HEK293 (cell line): ENCODE data around the gene RORC.
A peak's percentile ranks its signal among the peaks of the same experiment; 100 is the strongest.

Experiments
- EGR2 ChIP-seq: fragments of 450-650 bp; formaldehyde crosslinking; IDR thresholded peaks from 2 replicates; pipeline ENCODE4 v1.5.1; 2016; ENCODE audit warnings: low read depth, missing biosample characterization, missing genetic modification characterization
- GLI2 ChIP-seq: fragments of 450-650 bp; formaldehyde crosslinking; IDR thresholded peaks from 2 replicates; pipeline ENCODE4; 2017; ENCODE audit warnings: missing biosample characterization, missing genetic modification characterization, low read depth, borderline replicate concordance
- KLF8 ChIP-seq: fragments of 450-650 bp; formaldehyde crosslinking; IDR thresholded peaks from 2 replicates; pipeline ENCODE4 v1.5.1; 2016; ENCODE audit warnings: missing biosample characterization, missing genetic modification characterization
- OSR2 ChIP-seq: fragments of 450-650 bp; formaldehyde crosslinking; IDR thresholded peaks from 2 replicates; pipeline ENCODE4 v1.5.1; 2016; ENCODE audit warnings: missing biosample characterization, missing genetic modification characterization
- SALL2 ChIP-seq: fragments of 450-650 bp; formaldehyde crosslinking; IDR thresholded peaks from 2 replicates; pipeline ENCODE4 v1.5.0; 2017; ENCODE audit warnings: missing biosample characterization, mild to moderate bottlenecking, missing genetic modification characterization, borderline replicate concordance
- SCRT2 ChIP-seq: fragments of 450-650 bp; formaldehyde crosslinking; IDR thresholded peaks from 2 replicates; pipeline ENCODE4 v1.5.1; 2016; ENCODE audit warnings: missing biosample characterization, missing genetic modification characterization
- SP2 ChIP-seq: fragments of 450-650 bp; formaldehyde crosslinking; IDR thresholded peaks from 2 replicates; pipeline ENCODE4 v1.5.1; 2016; ENCODE audit warnings: missing biosample characterization, missing genetic modification characterization
- SP7 ChIP-seq: fragments of 450-650 bp; formaldehyde crosslinking; IDR thresholded peaks from 2 replicates; pipeline ENCODE4 v1.5.1; 2016; ENCODE audit warnings: missing biosample characterization, missing genetic modification characterization
- ZBTB1 ChIP-seq: fragments of 450-650 bp; formaldehyde crosslinking; IDR thresholded peaks from 2 replicates; pipeline ENCODE4 v1.5.1; 2016; ENCODE audit warnings: missing biosample characterization, missing genetic modification characterization
- ZBTB48 ChIP-seq: fragments of 450-650 bp; formaldehyde crosslinking; IDR thresholded peaks from 2 replicates; pipeline ENCODE4 v1.5.1; 2016; ENCODE audit warnings: missing biosample characterization, missing genetic modification characterization
- ZEB2 ChIP-seq: fragments of 450-650 bp; formaldehyde crosslinking; IDR thresholded peaks from 2 replicates; pipeline ENCODE4 v1.5.1; 2016; ENCODE audit warnings: missing biosample characterization, missing genetic modification characterization
- ZFP69B ChIP-seq: fragments of 450-650 bp; formaldehyde crosslinking; IDR thresholded peaks from 2 replicates; pipeline ENCODE4 v1.5.1; 2016; ENCODE audit warnings: missing biosample characterization, missing genetic modification characterization
- ZNF112 ChIP-seq: fragments of 450-650 bp; formaldehyde crosslinking; IDR thresholded peaks from 2 replicates; pipeline ENCODE4 v1.5.0; 2017; ENCODE audit warnings: missing biosample characterization, missing genetic modification characterization
- ZNF292 ChIP-seq: fragments of 450-650 bp; formaldehyde crosslinking; IDR thresholded peaks from 2 replicates; pipeline ENCODE4 v1.5.1; 2016; ENCODE audit warnings: low read depth, missing biosample characterization, missing genetic modification characterization, borderline replicate concordance
- ZNF335 ChIP-seq: fragments of 450-650 bp; formaldehyde crosslinking; conservative IDR thresholded peaks from 2 replicates; pipeline ENCODE4 v1.5.1; 2016; ENCODE audit warnings: missing biosample characterization, missing genetic modification characterization
- ZNF341 ChIP-seq: fragments of 450-650 bp; formaldehyde crosslinking; IDR thresholded peaks from 2 replicates; pipeline ENCODE4; 2016; ENCODE audit warnings: low read depth, missing biosample characterization, missing genetic modification characterization
- ZNF433 ChIP-seq: fragments of 450-650 bp; formaldehyde crosslinking; IDR thresholded peaks from 2 replicates; pipeline ENCODE4 v1.5.1; 2016; ENCODE audit warnings: missing biosample characterization, missing genetic modification characterization, low read depth
- ZNF560 ChIP-seq: fragments of 450-650 bp; formaldehyde crosslinking; IDR thresholded peaks from 2 replicates; pipeline ENCODE4 v1.5.1; 2017; ENCODE audit warnings: missing biosample characterization, missing genetic modification characterization, borderline replicate concordance
- ZNF561 ChIP-seq: fragments of 450-650 bp; IDR thresholded peaks from 2 replicates; pipeline ENCODE4 v1.5.1; 2018; ENCODE audit warnings: missing biosample characterization, missing genetic modification characterization, borderline replicate concordance
- ZNF623 ChIP-seq: fragments of 450-650 bp; formaldehyde crosslinking; IDR thresholded peaks from 2 replicates; pipeline ENCODE4 v1.5.1; 2016; ENCODE audit warnings: missing biosample characterization, missing genetic modification characterization
- ZNF660 ChIP-seq: fragments of 450-650 bp; IDR thresholded peaks from 2 replicates; pipeline ENCODE4 v1.5.1; 2018; ENCODE audit warnings: missing biosample characterization, mild to moderate bottlenecking, missing genetic modification characterization
- ZNF670 ChIP-seq: fragments of 450-650 bp; formaldehyde crosslinking; IDR thresholded peaks from 2 replicates; pipeline ENCODE4 v1.5.1; 2016; ENCODE audit warnings: missing biosample characterization, missing genetic modification characterization, low read depth
- ZNF692 ChIP-seq: fragments of 450-650 bp; formaldehyde crosslinking; IDR thresholded peaks from 2 replicates; pipeline ENCODE4 v1.5.1; 2016; ENCODE audit warnings: missing biosample characterization, missing genetic modification characterization
- ZNF791 ChIP-seq: fragments of 450-650 bp; formaldehyde crosslinking; IDR thresholded peaks from 2 replicates; pipeline ENCODE4 v1.5.1; 2016; ENCODE audit warnings: missing biosample characterization, missing genetic modification characterization
- ZSCAN5A ChIP-seq: fragments of 450-650 bp; formaldehyde crosslinking; IDR thresholded peaks from 2 replicates; pipeline ENCODE4 v1.5.1; 2016; ENCODE audit warnings: missing biosample characterization, missing genetic modification characterization
- ZXDB ChIP-seq: fragments of 450-650 bp; formaldehyde crosslinking; IDR thresholded peaks from 2 replicates; pipeline ENCODE4 v1.5.1; 2016; ENCODE audit warnings: missing biosample characterization, missing genetic modification characterization
- TF ChIP-seq, protein P1 (sequence below): fragments of 450-650 bp; formaldehyde crosslinking; IDR thresholded peaks from 2 replicates; pipeline ENCODE4 v1.5.1; 2016; ENCODE audit warnings: missing biosample characterization, missing genetic modification characterization
- TF ChIP-seq, protein P2 (sequence below): fragments of 450-650 bp; formaldehyde crosslinking; IDR thresholded peaks from 2 replicates; pipeline ENCODE4 v1.5.1; 2016; ENCODE audit warnings: missing biosample characterization, missing genetic modification characterization
- TF ChIP-seq, protein P3 (sequence below): fragments of 450-650 bp; formaldehyde crosslinking; IDR thresholded peaks from 2 replicates; pipeline ENCODE4 v1.5.1; 2016; ENCODE audit warnings: missing biosample characterization, missing genetic modification characterization, low read depth

Gene RORC

GRCh38 chr1:151790940-151791651 lies 40.5 kb downstream of the RORC start (continued):
- TF ChIP-seq, protein P1, sequence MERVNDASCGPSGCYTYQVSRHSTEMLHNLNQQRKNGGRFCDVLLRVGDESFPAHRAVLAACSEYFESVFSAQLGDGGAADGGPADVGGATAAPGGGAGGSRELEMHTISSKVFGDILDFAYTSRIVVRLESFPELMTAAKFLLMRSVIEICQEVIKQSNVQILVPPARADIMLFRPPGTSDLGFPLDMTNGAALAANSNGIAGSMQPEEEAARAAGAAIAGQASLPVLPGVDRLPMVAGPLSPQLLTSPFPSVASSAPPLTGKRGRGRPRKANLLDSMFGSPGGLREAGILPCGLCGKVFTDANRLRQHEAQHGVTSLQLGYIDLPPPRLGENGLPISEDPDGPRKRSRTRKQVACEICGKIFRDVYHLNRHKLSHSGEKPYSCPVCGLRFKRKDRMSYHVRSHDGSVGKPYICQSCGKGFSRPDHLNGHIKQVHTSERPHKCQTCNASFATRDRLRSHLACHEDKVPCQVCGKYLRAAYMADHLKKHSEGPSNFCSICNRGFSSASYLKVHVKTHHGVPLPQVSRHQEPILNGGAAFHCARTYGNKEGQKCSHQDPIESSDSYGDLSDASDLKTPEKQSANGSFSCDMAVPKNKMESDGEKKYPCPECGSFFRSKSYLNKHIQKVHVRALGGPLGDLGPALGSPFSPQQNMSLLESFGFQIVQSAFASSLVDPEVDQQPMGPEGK (tag by site-specific recombination), result peak; percentile 60; the same call in 1 of the 2 replicates
- TF ChIP-seq ZEB2 (tag by site-specific recombination) (no peak; the same call in 1 of the 2 replicates), ZNF112 (no peak), SCRT2 (tag by site-specific recombination) (no peak), ZNF692 (tag by site-specific recombination) (peak; percentile 81), ZNF791 (tag by site-specific recombination) (no peak), ZNF433 (tag by site-specific recombination) (no peak), ZNF335 (tag by site-specific recombination) (peak; percentile 87), ZXDB (tag by site-specific recombination) (no peak), ZBTB1 (no peak), SALL2 (tag by site-specific recombination) (no peak), ZBTB48 (tag by site-specific recombination) (peak; percentile 78), KLF8 (tag by site-specific recombination) (no peak), ZNF623 (tag by site-specific recombination) (no peak), SP7 (tag by site-specific recombination) (no peak), ZSCAN5A (tag by site-specific recombination) (no peak), ZNF660 (tag by site-specific recombination) (no peak; the same call in 1 of the 2 replicates), ZNF561 (no peak), ZNF560 (tag by site-specific recombination) (no peak), SP2 (no peak; the same call in 1 of the 2 replicates), ZNF670 (no peak), ZNF292 (no peak), ZNF341 (tag by site-specific recombination) (no peak), OSR2 (tag by site-specific recombination) (no peak), EGR2 (tag by site-specific recombination) (0 out of 2 replicates have a peak, but pooled peaks have one; percentile 26), GLI2 (tag by site-specific recombination) (no peak), ZFP69B (tag by site-specific recombination) (peak; percentile 77)
- TF ChIP-seq, protein P2, sequence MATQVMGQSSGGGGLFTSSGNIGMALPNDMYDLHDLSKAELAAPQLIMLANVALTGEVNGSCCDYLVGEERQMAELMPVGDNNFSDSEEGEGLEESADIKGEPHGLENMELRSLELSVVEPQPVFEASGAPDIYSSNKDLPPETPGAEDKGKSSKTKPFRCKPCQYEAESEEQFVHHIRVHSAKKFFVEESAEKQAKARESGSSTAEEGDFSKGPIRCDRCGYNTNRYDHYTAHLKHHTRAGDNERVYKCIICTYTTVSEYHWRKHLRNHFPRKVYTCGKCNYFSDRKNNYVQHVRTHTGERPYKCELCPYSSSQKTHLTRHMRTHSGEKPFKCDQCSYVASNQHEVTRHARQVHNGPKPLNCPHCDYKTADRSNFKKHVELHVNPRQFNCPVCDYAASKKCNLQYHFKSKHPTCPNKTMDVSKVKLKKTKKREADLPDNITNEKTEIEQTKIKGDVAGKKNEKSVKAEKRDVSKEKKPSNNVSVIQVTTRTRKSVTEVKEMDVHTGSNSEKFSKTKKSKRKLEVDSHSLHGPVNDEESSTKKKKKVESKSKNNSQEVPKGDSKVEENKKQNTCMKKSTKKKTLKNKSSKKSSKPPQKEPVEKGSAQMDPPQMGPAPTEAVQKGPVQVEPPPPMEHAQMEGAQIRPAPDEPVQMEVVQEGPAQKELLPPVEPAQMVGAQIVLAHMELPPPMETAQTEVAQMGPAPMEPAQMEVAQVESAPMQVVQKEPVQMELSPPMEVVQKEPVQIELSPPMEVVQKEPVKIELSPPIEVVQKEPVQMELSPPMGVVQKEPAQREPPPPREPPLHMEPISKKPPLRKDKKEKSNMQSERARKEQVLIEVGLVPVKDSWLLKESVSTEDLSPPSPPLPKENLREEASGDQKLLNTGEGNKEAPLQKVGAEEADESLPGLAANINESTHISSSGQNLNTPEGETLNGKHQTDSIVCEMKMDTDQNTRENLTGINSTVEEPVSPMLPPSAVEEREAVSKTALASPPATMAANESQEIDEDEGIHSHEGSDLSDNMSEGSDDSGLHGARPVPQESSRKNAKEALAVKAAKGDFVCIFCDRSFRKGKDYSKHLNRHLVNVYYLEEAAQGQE (tag by site-specific recombination), result no peak
- TF ChIP-seq, protein P3, sequence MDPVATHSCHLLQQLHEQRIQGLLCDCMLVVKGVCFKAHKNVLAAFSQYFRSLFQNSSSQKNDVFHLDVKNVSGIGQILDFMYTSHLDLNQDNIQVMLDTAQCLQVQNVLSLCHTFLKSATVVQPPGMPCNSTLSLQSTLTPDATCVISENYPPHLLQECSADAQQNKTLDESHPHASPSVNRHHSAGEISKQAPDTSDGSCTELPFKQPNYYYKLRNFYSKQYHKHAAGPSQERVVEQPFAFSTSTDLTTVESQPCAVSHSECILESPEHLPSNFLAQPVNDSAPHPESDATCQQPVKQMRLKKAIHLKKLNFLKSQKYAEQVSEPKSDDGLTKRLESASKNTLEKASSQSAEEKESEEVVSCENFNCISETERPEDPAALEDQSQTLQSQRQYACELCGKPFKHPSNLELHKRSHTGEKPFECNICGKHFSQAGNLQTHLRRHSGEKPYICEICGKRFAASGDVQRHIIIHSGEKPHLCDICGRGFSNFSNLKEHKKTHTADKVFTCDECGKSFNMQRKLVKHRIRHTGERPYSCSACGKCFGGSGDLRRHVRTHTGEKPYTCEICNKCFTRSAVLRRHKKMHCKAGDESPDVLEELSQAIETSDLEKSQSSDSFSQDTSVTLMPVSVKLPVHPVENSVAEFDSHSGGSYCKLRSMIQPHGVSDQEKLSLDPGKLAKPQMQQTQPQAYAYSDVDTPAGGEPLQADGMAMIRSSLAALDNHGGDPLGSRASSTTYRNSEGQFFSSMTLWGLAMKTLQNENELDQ (tag by site-specific recombination), result no peak
